NCI-H345 treated with DMSO at 0.1 percent for 48 hours (cell line): ENCODE measurements around the gene CAPRIN1.
"Not testable (repeated sequence)": the region's sequence is repeated elsewhere in the genome, so short reads cannot be mapped to it uniquely, and the experiment has no call there.

Experiments
- DNase-seq: peaks from one replicate; lab custom pipeline; 2025; ENCODE audit not compliant: unreplicated experiment; lab: John Stamatoyannopoulos, UW

CAPRIN1 gene

GRCh38 chr11:34084637-34085036 lies 33.1 kb downstream of the CAPRIN1 start:
- no peak for DNase-seq

GRCh38 chr11:34086554-34087283 lies 35.2 kb downstream of the CAPRIN1 start:
- no peak for DNase-seq

- DNase-seq = no peak
Measured at GRCh38 chr11:34091825-34092224, 40.3 kb downstream of the CAPRIN1 start.

DNA sequence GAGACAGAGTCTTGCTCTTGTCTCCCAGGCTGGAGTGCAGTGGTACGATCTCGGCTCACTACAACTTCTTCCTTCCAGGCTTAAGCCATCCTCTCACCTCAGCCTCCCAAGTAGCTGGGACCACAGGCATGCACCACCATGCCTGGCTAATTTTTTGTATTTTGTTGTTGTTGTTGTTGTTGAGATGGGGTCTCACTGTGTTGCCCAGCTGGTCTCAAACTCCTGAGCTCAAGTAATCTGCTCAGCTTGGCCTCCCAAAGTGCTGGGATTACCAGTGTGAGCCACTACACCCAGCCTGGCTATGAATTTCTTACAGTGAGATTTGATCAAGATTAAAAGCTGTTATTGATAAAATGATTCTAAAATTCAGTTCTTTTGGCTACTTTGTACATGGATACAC lies 43.4 kb downstream of the CAPRIN1 start:
- not testable (repeated sequence) for DNase-seq

GRCh38 chr11:34098813-34099212 lies 47.3 kb downstream of the CAPRIN1 start:
- no peak for DNase-seq

- peak; percentile 43 for DNase-seq
Measured at GRCh38 chr11:34104680-34105078, 53.1 kb downstream of the CAPRIN1 start.

DNA sequence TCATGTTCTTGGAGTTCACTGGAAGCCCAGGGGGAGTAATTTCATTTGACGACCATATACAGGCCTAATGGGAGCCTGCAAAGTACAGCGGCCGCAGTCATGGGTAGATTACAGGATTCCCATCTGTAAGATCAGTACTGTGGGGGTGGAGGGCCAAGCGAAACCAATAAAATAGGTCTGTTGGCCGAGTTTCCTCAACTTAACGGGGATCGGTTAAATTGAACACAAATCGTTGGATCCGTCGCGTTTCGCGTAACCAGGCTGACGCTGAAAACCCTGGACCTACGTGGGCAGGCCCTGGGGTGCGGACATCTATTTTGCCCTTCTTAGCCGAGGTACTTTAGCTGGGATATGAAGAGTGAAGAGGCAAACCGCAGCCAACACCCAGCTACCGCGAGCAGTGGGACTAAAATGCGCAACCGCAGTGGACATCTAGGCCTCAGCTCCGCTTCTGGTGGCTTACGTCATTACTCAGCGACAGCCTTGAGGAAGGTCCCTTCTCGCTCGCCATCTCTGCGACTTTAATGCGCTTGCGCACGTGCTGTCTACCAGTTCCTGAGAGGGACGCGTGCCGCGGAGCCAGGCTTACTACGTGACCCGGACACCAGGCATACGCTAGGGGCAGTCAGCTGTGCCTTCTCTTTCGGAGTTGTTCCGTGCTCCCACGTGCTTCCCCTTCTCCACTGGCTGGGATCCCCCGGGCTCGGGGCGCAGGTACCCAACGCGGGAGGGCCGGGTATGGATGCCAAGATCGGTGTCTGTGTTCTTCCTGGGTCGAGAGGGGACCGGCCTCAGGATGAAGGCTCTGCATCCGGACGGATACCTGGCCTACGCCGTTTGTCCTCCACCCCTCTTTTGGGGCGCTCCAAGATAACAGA lies 53.8 kb downstream of the CAPRIN1 start, which contains the start of gene NAT10:
Gene NAT10, plus strand, starts transcription at position 551 of the 878 bp plus-strand sequence. CDS start 2,597 bp downstream, outside the sequence.
- peak; percentile 97 for DNase-seq

DNA sequence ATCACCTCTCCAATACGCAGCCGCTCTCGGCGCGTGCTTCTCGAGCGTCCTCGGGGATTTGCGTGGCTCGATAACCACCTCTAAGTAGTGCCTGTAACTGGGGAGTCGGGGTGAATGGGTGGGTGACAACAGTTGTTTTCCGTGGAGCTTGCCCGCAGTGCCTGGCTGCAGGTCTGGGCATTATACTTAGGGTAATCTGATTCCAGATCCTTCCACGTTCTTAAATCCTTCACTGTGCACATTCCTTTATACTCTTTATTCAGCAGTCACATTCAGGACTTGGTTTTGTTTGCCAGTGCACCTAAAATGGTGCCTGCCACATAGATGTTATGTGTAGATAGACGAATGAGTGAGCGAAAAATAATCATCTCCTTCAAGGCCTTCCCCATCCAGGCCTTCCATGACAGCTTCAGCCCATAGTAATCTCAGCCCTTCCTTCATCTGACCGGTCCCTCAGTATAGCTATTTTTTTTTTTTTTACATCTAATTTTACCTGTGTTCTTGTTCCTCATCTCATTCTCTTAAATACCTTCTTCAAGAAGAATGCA lies 54.5 kb downstream of the CAPRIN1 start:
- peak; percentile 17 for DNase-seq

DNA sequence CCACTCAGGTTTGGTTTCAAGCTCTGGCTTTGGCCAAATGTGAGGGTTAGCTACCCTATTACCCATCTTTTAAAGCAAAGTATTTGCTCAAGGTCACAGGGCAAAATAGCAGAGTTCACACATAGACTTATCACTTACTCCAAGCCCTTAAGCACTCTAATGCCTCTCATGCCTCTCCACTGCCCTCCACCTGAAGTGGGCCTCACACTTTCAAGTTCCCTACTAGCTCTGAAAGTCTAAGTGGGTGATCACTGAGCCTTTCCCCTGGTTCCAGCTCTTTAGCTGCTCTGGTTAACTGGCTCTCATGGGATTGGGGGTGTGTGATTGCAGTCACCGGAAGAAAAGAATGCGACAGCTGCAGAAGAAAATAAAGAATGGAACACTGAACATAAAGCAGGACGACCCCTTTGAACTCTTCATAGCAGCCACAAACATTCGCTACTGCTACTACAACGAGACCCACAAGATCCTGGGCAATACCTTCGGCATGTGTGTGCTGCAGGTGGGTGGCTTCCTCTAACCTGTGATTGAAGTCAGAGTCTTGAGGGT lies 60.3 kb downstream of the CAPRIN1 start:
- no peak for DNase-seq

- DNase-seq = no peak
Measured at GRCh38 chr11:34114014-34114413, 62.5 kb downstream of the CAPRIN1 start.

- DNase-seq = no peak
Measured at GRCh38 chr11:34114471-34114870, 62.9 kb downstream of the CAPRIN1 start.

DNA sequence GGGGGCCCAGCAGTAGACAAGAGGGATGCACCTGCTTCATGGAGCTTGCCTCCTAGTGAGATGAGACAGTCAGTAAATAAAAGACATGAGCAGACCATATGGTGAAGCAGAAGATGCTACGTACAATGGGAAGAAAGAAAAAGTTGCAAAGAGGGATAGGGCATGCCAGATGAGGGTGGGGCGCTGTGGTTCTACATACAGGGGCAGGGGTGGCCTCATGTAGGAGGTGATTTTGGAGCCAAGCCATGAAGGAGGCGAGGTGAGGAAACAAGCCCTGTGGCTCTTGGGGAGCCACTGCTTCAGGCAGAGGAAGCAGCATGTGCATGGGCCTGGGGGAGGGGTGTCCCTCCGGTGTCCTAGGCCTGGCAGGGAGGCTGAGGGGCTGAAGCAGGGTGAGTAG lies 69.1 kb downstream of the CAPRIN1 start:
- DNase-seq = no peak

DNA sequence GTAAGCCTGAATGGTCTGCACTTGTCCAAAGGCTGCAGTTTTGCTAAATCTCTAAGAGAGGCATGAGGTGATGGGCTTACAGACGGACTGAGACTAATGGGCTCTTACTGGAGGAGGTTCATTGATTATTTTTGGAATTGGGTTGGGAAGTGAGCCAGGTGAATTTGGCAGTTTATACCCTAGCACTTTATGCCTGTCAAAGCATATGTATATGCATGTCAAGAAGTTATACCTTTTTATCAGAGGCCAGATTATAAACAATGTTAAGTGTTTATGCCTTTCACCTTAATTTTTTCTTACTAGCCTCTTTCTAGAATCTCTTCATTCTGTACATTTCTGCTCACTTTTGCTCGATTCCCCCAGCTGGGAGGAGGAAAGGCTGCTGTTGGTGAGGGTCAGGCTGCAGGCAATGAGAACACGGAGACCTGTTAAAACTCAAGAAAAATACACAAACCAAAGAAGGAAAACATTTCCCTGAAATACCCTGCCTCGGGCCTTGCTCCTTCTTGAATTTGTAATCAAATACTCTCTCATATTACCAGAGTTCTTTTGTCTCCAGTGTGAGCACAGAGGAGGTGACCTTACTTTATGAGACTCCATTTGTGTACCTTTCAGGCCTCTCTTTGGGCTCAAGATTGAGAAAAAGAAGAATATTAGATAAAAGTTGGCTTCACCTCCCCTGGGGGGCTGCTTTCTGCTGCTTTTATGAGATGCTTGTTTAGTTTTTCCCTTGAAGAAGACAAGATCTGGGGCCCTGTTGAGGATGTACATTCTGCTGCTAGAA lies 73.5 kb downstream of the CAPRIN1 start:
- no peak for DNase-seq

DNA sequence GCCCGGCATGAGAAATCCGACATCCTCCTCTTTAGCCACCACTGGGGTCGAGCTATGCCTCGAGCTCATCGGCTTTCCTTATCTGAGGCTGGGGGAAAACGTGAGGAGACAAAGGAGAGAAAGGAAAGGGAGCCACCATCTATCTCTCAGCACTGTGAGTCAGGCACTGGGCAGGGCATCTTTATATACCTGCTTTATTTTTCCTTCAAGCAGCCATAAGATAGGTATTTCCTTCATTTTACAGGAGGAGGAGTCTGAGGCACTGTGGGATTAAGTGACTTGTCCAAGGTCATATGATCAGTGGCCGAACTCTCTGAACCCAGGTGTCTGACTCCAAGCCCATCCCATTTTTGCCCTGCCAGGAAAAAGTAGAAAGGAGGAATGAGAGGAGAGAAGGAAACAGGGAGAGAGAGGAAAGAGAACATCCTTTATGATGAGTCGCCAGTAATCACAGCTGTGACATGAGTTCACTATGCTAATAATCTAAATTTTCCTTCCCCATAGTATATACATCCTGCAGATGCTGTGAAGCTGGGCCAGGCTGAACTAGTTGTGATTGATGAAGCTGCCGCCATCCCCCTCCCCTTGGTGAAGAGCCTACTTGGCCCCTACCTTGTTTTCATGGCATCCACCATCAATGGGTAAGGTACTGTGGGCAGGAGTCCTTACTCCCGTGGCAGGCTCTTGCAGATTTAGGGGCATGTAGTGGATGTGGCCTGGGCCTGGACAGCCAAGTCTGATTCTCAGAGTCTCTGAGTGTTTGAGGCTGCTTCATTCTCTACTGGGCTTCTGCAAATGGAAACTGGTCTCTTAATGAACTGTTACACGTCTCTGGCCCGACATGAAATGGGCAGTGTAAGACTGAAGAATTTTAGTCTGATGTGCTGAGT lies 75.7 kb downstream of the CAPRIN1 start:
- DNase-seq = no peak

DNA sequence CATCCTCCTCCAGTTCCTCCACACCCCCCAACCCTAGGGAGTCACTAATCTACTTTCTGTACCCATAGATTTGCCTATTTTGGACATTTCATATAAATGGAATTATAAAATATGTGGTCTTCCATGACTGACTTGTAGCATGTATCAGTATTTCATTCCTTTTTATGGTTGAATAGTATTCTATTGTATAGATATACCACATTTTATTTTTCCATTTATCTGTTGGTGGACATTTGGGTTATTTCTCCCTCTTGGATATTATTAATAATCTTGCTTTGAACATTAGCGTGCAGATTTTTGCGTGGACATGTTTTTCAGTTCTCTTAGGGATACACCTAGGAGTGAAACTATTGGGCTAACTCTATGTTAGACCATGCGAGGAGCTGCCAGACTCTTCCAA lies 77.3 kb downstream of the CAPRIN1 start:
- DNase-seq = no peak

DNA sequence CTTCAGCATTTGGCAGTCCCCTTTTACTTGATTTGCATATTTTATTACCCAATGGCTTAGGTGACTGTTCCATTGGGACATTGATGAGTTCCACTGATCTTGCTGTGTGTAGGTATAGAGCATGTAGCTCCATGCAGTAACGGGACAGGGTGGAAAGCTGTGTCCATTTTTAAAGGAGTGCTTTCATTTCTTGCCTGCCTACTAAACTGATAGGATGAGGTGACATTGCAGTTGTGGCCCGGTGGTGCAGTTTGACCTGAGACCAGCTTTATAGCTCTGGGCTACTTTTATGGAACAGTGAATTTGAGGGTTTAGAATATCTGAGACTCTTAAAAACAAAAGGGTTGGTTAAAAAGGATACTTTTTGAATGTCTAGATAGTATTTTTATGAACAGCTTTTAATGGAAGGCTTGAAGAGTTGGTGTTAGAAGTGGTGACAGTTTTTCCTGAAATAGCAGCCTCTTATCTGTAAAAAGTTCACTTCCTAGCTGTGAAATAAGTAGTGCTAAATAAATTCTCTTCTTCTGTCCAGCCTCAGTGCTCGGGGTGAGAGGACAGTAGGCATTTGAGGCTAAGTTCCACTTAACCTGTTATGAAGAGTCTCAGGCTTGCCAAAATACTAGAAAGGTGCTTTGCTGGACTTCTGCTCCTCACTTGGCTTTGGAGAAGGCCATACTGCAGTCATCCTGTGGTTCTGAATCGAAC lies 80.9 kb downstream of the CAPRIN1 start:
- no peak for DNase-seq

GRCh38 chr11:34134765-34135164 lies 83.2 kb downstream of the CAPRIN1 start:
- DNase-seq = no peak

DNA sequence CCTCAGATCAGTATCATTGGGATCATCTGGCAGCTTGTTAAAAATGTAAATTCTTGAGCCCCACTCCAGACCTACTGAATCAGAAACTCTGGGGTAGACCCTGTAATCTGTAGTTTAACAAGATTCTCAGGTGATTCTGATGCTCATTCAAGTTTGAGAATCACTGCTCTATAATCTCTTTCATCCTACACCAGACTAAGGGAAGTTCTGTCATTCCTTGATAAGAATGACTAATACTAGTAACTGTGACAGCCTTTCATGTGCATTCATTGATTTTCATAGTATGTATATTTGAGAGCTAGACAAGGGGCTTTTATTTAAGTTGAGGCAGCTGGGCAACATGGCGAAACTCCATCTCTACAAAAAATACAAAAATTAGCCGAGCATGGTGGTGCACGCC lies 83.9 kb downstream of the CAPRIN1 start:
- DNase-seq = no peak

GRCh38 chr11:34136420-34136819 lies 84.9 kb downstream of the CAPRIN1 start:
- DNase-seq = no peak
